Heart right ventricle (tissue), 16 donors: ENCODE data around the gene DDX51. TPM values are rescaled to one million over a fixed set of nuclear protein-coding genes. Genes with fewer than 3 reads are reported as not detected.

ENCODE experiments used
- ATAC-seq, 8 donors: fragments of 200-7000 bp; cut with Tn5 transposase; one replicate each; pipeline ENCODE4 v1.9.1; 2020; ENCODE audit warnings: mild to moderate bottlenecking in 8 of 8, moderate library complexity in 8 of 8, moderate number of reproducible peaks in 1 of 8
- DNase-seq, 2 donors: peaks; one replicate each; pipeline ENCODE4 v3.0.0-alpha.2; 2020
- H3K27ac ChIP-seq, 10 donors: fragments of 200-600 bp; sonication (generic) in 2 of 10; one replicate each; pipeline versions ENCODE4 v1.5.0 to v1.8.0; 2020 to 2022; ENCODE audit warnings: mild to moderate bottlenecking in 3 of 10
- H3K27me3 ChIP-seq, 7 donors: fragments of 200-600 bp; one replicate each; pipeline ENCODE4 v1.8.0; 2021 to 2022; ENCODE audit warnings: mild to moderate bottlenecking in 2 of 7
- H3K36me3 ChIP-seq, 9 donors: fragments of 200-600 bp; sonication (generic) in 1 of 9; one replicate each; pipeline versions ENCODE4 v1.5.0 to v1.8.0; 2020 to 2022; ENCODE audit warnings: mild to moderate bottlenecking in 2 of 9
- H3K4me1 ChIP-seq, 9 donors: fragments of 200-600 bp; sonication (generic) in 1 of 9; one replicate each; pipeline versions ENCODE4 v1.5.0 to v1.8.0; 2020 to 2022; ENCODE audit warnings: mild to moderate bottlenecking in 4 of 9
- H3K4me3 ChIP-seq, 10 donors: fragments of 200-600 bp; sonication (generic) in 2 of 10; one replicate each; pipeline versions ENCODE4 v1.5.0 to v1.8.0; 2020 to 2022; ENCODE audit warnings: mild to moderate bottlenecking in 7 of 10, moderate library complexity in 2 of 10
- H3K9me3 ChIP-seq, 11 donors: fragments of 200-600 bp in 10 of 11; sonication (generic) in 2 of 11; one replicate each; pipeline versions ENCODE4 v1.5.0 to v1.8.0; 2013 to 2022; ENCODE audit warnings: mild to moderate bottlenecking in 2 of 11, control low read depth in 1 of 11, moderate library complexity in 1 of 11
- WGBS, 2 donors: extraction: QIAGEN DNeasy Blood & Tissue Kit; methylation state at CpG; one replicate each; pipeline ENCODE4 v1.1.7; 2013; ENCODE audit warnings: inconsistent platforms in 1 of 2; 5-methylcytosine and 5-hydroxymethylcytosine counted together
- intact Hi-C, 10 donors: fragments of 100-400 bp; cut with DNase I; formaldehyde crosslinking; loops; one replicate each; pipeline versions ENCODE4 v1.11.1 to v1.14.2; 2022
- polyA plus RNA-seq, 2 donors: library from polyadenylated mRNA; stranded (reverse); fragments of 200-250 nt; gene quantifications; one replicate each; pipeline ENCODE4 v1.2.3, GENCODE V29; 2013
- total RNA-seq, 10 donors: library from RNA; stranded (reverse); fragmentation: NEBNext Ultra II Directional in 3 of 10; extraction: Animal tissue kit (Norgen Biotek cat#: 25700) in 3 of 10; gene quantifications; one replicate each; pipeline versions ENCODE4 v1.2.1 to v1.2.4, GENCODE V29; 2021 to 2023
- TF ChIP-seq, protein P1 (sequence below), 9 donors: fragments of 200-600 bp; sonication (generic) in 2 of 9; IDR thresholded peaks; one replicate each; pipeline versions ENCODE4 v1.5.0 to v1.8.0; 2021 to 2022; ENCODE audit warnings: antibody characterized with exemption in 9 of 9, mild to moderate bottlenecking in 5 of 9, moderate library complexity in 1 of 9
- donor health status: Arrhythmogenic right ventricular cardiomyopathy.
- donor health status: ischemic (EF 13 %, LVEDD 7.1; RV severe dilation, severe dysfunction).
- donor health status: healthy with polysubstance abuse.
- donor health status: DM: no; HTN: yes; CAD: no.
- donor health status: DM: no; HTN: no; CAD: no.
- donor health status: ischemic (EF 25% LVEDD 6.9; RV normal size, moderate dysfunction).
- donor health status: ischemic (EF 25% LVEDD 5.7; RV mildly dilated, moderate dysfunction).
- donor health status: healthy.
- donor health status: DM: yes; HTN: yes; CAD: no.
- donor health status: Ischemic cardiomyopathy.
- donor health status: ischemic (EF 35%, LVEDD 5.7; RV mildly dilated, moderate dysfunction).
- donor health status: nonischemic (EF 11% LVEDD 7.7; RV severe dilation, severe dysfunction).
- donor health status: DM: yes; HTN: yes; CAD: no.
- donor health status: PGD.
- donor health status: ischemic (EF 29% LVEDD 5.4; RV normal size, mild dysfunction).
- donor health status: nonischemic (EF 23%, LVEDD 6.1; RV moderate dilation, normal function).

DDX51 gene
- total and polyA plus RNA-seq, 12 donors = 7.2 to 19.9 (median 8.8) TPM

DNA sequence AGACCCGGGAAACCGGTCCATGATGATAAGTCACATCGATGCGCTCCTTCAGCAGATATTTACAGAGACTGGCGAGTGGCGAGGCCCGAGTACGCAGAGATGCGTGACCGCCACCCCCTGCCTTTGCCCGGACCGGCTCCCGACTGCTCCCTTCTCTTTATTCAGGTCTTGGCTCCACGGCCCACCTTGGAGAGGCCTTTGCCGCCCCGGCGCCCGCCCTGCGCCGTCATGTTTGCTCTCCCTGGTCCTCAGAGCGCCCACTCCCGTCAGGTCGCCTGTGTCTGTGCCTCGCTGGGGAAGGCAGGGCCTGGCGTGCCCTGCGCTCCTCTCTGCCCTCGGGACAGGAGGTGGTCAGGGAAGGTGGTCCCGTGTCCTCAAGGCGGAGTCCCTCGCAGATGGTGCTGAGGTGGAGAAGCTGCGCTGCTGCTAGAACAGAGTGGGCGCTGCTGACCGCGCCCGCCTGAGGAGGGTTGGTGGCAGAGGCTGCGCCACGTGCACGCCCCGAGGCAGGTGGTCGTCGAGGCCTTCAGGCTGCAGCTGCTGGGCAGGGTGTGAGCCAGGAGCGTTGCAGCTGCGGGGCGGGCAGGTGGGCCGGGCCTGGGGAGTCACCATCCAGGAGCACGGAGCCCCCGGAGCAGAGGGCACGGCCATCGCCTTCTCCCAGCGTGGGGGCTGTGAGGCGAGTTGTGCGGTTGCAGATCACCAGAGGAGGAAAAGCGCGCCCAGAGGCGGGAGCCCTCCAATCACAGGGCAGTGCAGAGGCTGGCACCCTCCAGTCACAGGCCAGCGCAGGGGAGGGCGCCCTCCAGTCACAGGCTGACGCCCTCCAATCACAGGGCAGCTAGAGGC lies 27.2 kb downstream of the DDX51 start:
- Histone ChIP-seq H3K27me3 (no peaks in the 10 kb centered on the region), H3K9me3 (no peaks in the 10 kb centered on the region), H3K4me1 (no peaks in the 10 kb centered on the region), H3K27ac (no peak overlapping the region), H3K36me3 (peaks cover 3 to 94% (median 36%) of the 10 kb centered on the region in 9 donors), H3K4me3 (no peak overlapping the region)
- DNase-seq (no peak), ATAC-seq (peak in 3 of 8 donors; percentile 24 to 61 (median 28))
- intact Hi-C loops = no loop called here
- TF ChIP-seq, protein P1, sequence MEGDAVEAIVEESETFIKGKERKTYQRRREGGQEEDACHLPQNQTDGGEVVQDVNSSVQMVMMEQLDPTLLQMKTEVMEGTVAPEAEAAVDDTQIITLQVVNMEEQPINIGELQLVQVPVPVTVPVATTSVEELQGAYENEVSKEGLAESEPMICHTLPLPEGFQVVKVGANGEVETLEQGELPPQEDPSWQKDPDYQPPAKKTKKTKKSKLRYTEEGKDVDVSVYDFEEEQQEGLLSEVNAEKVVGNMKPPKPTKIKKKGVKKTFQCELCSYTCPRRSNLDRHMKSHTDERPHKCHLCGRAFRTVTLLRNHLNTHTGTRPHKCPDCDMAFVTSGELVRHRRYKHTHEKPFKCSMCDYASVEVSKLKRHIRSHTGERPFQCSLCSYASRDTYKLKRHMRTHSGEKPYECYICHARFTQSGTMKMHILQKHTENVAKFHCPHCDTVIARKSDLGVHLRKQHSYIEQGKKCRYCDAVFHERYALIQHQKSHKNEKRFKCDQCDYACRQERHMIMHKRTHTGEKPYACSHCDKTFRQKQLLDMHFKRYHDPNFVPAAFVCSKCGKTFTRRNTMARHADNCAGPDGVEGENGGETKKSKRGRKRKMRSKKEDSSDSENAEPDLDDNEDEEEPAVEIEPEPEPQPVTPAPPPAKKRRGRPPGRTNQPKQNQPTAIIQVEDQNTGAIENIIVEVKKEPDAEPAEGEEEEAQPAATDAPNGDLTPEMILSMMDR (IDR thresholded peaks at IDR 0.05) = no peak
- WGBS, 2 donors = 97 to 98% methylated on average over 57 to 58 of the region's 58 CpGs

GRCh38 chr12:132115500-132115899 lies 28.6 kb downstream of the DDX51 start:
- Histone ChIP-seq H3K9me3 (no peaks in the 10 kb centered on the region), H3K27ac (no peak overlapping the region), H3K36me3 (peaks cover 3 to 94% (median 38%) of the 10 kb centered on the region in 9 donors), H3K27me3 (no peaks in the 10 kb centered on the region), H3K4me1 (no peaks in the 10 kb centered on the region), H3K4me3 (no peak overlapping the region)
- 91 to 95% methylated on average over 9 of the region's 9 CpGs for WGBS, 2 donors
- intact Hi-C loops = no loop called here
- DNase-seq (no peak), ATAC-seq (no peak)
- TF ChIP-seq, protein P1 (IDR thresholded peaks at IDR 0.05) = no peak

DNA sequence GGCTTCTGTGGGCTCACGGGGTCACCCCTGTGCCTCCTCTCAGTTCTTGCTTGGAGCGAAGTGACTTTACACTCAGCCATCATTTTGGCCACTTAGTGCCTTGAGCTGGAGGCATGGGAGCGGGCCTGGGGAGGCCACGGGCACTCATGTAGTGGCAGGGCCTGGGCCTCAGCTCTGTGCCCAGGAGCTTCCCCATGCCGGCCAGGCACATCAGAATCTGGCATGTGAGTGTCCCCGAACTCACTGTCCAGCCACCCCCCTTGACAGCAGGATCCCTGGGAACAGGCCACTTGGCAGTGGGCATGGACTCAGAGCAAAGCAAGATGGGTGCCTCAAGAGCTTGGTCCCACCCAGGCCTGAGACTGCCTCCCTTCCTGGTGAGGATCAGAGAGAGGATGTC lies 29.5 kb downstream of the DDX51 start:
- Histone ChIP-seq H3K9me3 (no peaks in the 10 kb centered on the region), H3K27me3 (no peaks in the 10 kb centered on the region), H3K4me1 (no peaks in the 10 kb centered on the region), H3K4me3 (no peak overlapping the region), H3K27ac (no peak overlapping the region), H3K36me3 (peaks cover 3 to 94% (median 43%) of the 10 kb centered on the region in 9 donors)
- TF ChIP-seq, protein P1 (IDR thresholded peaks at IDR 0.05) = no peak
- intact Hi-C loops = no loop called here
- ATAC-seq (peak in 1 of 8 donors; percentile 18), DNase-seq (no peak)
- WGBS, 2 donors = 96 to 99% methylated on average over 6 of the region's 6 CpGs

DNA sequence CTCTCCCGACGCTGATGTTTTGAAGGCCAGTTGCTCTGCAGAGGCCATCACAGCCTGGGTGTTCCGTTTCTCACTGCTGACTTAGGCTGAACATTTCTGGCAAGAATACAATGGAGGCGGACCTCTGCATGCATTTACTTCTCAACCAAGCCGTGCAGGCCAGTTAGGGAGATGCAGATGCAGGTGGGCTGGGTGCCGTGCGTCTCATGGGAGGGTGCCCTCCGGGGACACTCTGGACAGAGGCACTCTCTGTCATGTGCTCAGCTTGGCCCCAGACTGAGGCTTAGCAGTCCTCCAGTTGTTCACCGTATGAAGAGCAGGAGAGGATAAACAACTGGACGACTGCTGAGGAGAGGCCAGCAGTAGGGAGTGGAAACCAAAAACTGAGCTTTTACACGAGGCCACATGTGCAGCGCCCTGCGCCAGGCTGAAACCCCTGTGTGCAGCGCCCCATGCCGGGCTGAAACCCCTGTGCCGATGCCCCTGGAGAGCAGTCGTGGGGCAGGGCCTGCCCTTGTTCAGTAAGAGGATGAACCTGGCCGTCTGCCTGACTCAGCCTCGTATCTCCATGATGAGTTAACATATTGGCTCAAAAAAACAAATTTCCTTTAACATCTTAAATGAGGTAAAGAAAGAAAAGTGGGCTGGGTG lies 32.3 kb downstream of the DDX51 start:
- no peak overlapping the region for H3K4me3 ChIP-seq
- H3K36me3 ChIP-seq = peaks cover 3 to 93% (median 48%) of the 10 kb centered on the region in 9 donors
- peak in 1 of 8 donors; percentile 35 for ATAC-seq
- intact Hi-C loops = no loop called here
- no peak for DNase-seq
- no peak overlapping the region for H3K27ac ChIP-seq
- H3K27me3 ChIP-seq = no peaks in the 10 kb centered on the region
- H3K4me1 ChIP-seq = no peaks in the 10 kb centered on the region
- 88 to 91% methylated on average over 19 of the region's 19 CpGs for WGBS, 2 donors
- TF ChIP-seq, protein P1 (IDR thresholded peaks at IDR 0.05) = no peak
- H3K9me3 ChIP-seq = no peaks in the 10 kb centered on the region
